Liver (tissue), 9 donors: ENCODE results near the gene NKX1-1. TPM values are rescaled to one million over a fixed set of nuclear protein-coding genes. Genes with fewer than 3 reads are reported as not detected.

ENCODE experiments used
- DNase-seq: peaks from one replicate; pipeline ENCODE4 v3.0.0-alpha.2; 2017; ENCODE audit warnings: low spot score
- H3K27ac ChIP-seq, 2 donors: one replicate each; pipeline ENCODE4 v1.7.0; 2013; ENCODE audit warnings: inconsistent platforms in 2 of 2, low read length in 2 of 2, control low read depth in 1 of 2, low read depth in 1 of 2, mild to moderate bottlenecking in 1 of 2
- H3K27me3 ChIP-seq, 4 donors: one replicate each; pipeline versions ENCODE4 v1.6.1 to v1.7.0; 2013; ENCODE audit warnings: low read length in 3 of 4, inconsistent platforms in 1 of 4, mild to moderate bottlenecking in 1 of 4, moderate library complexity in 1 of 4; ENCODE audit not compliant: control insufficient read depth in 4 of 4, insufficient read depth in 4 of 4
- H3K36me3 ChIP-seq, 4 donors: one replicate each; pipeline versions ENCODE4 v1.6.1 to v1.7.0; 2013; ENCODE audit warnings: low read length in 3 of 4, mild to moderate bottlenecking in 3 of 4, low read depth in 1 of 4, moderate library complexity in 1 of 4; ENCODE audit not compliant: control insufficient read depth in 4 of 4, insufficient read depth in 3 of 4
- H3K4me1 ChIP-seq, 4 donors: one replicate each; pipeline versions ENCODE4 v1.6.1 to v1.7.0; 2013; ENCODE audit warnings: low read length in 3 of 4, mild to moderate bottlenecking in 3 of 4, moderate library complexity in 1 of 4; ENCODE audit not compliant: control insufficient read depth in 4 of 4, insufficient read depth in 4 of 4
- H3K4me3 ChIP-seq, 3 donors: one replicate each; pipeline versions ENCODE4 v1.6.1 to v1.7.0; 2013; ENCODE audit warnings: low read length in 3 of 3, control low read depth in 1 of 3, low read depth in 1 of 3, mild to moderate bottlenecking in 1 of 3
- H3K9ac ChIP-seq, 2 donors: one replicate each; pipeline ENCODE4 v1.7.0; 2013; ENCODE audit warnings: low read length in 2 of 2, mild to moderate bottlenecking in 2 of 2, moderate library complexity in 2 of 2, control low read depth in 1 of 2, low read depth in 1 of 2
- H3K9me3 ChIP-seq, 4 donors: one replicate each; pipeline versions ENCODE4 v1.6.1 to v1.7.0; 2013; ENCODE audit warnings: low read length in 3 of 4; ENCODE audit not compliant: control insufficient read depth in 4 of 4
- ATF3 ChIP-seq: IDR thresholded peaks from 2 replicates; pipeline ENCODE4 v1.6.1; 2016; ENCODE audit warnings: antibody characterized with exemption
- CTCF ChIP-seq: fragments of 150-350 bp; IDR thresholded peaks from 2 replicates; pipeline ENCODE4 v1.5.1; 2017; ENCODE audit warnings: improper control_type of control experiment, low read depth, low read length; ENCODE audit not compliant: missing input control
- EGR1 ChIP-seq, 2 donors: IDR thresholded peaks; 2 replicates each; pipeline ENCODE4 v1.6.1; 2016 to 2018; ENCODE audit warnings: antibody characterized with exemption in 2 of 2, low read depth in 2 of 2
- FOXA1 ChIP-seq: IDR thresholded peaks from 2 replicates; pipeline ENCODE4 v1.6.1; 2016; ENCODE audit warnings: antibody characterized with exemption
- FOXA2 ChIP-seq: IDR thresholded peaks from 2 replicates; pipeline ENCODE4 v1.6.1; 2016; ENCODE audit warnings: antibody characterized with exemption
- GABPA ChIP-seq, 2 donors: IDR thresholded peaks in 1 of 2; conservative IDR thresholded peaks in 1 of 2; 2 replicates each; pipeline ENCODE4 v1.6.1; 2016; ENCODE audit warnings: antibody characterized with exemption in 2 of 2, mild to moderate bottlenecking in 1 of 2, moderate library complexity in 1 of 2
- HNF4A ChIP-seq, 2 donors: conservative IDR thresholded peaks; 2 replicates each; pipeline ENCODE4 v1.6.1; 2016; ENCODE audit warnings: antibody characterized with exemption in 2 of 2, mild to moderate bottlenecking in 2 of 2
- HNF4G ChIP-seq: IDR thresholded peaks from 2 replicates; pipeline ENCODE4 v1.6.1; 2016; ENCODE audit warnings: antibody characterized with exemption
- JUND ChIP-seq, 2 donors: IDR thresholded peaks; 2 replicates each; pipeline ENCODE4 v1.6.1; 2016; ENCODE audit warnings: antibody characterized with exemption in 2 of 2
- MAX ChIP-seq: IDR thresholded peaks from 2 replicates; pipeline ENCODE4 v1.6.1; 2016; ENCODE audit warnings: antibody characterized with exemption
- NR2F2 ChIP-seq: IDR thresholded peaks from 2 replicates; pipeline ENCODE4 v1.6.1; 2016; ENCODE audit warnings: antibody characterized with exemption
- RAD21 ChIP-seq, 2 donors: IDR thresholded peaks; 2 replicates each; pipeline ENCODE4 v1.6.1; 2016; ENCODE audit warnings: antibody characterized with exemption in 2 of 2, mild to moderate bottlenecking in 2 of 2
- RXRA ChIP-seq, 2 donors: IDR thresholded peaks; 2 replicates each; pipeline ENCODE4 v1.6.1; 2017 to 2018; ENCODE audit warnings: antibody characterized with exemption in 2 of 2, mild to moderate bottlenecking in 1 of 2
- SP1 ChIP-seq: IDR thresholded peaks from 2 replicates; pipeline ENCODE4 v1.6.1; 2018; ENCODE audit warnings: antibody characterized with exemption, mild to moderate bottlenecking
- TAF1 ChIP-seq: conservative IDR thresholded peaks from 2 replicates; pipeline ENCODE4 v1.6.1; 2016; ENCODE audit warnings: antibody characterized with exemption, mild to moderate bottlenecking
- YY1 ChIP-seq: IDR thresholded peaks from 2 replicates; pipeline ENCODE4 v1.6.1; 2016; ENCODE audit warnings: antibody characterized with exemption, mild to moderate bottlenecking
- WGBS: extraction: QIAGEN DNeasy Blood & Tissue Kit; methylation state at CpG from one replicate; pipeline ENCODE4 v1.1.7; 2013; 5-methylcytosine and 5-hydroxymethylcytosine counted together
- polyA plus RNA-seq, 2 donors: library from polyadenylated mRNA; stranded (reverse) in 1 of 2; unstranded in 1 of 2; fragments of 200-250 nt in 1 of 2; fragments of >200 nt in 1 of 2; fragmentation: Nextera tagmentation in 1 of 2; extraction: Ambion mirVana in 1 of 2; gene quantifications; one replicate each; pipeline versions ENCODE4 v1.2.1 to v1.2.3, GENCODE V29; 2013 to 2015
- total RNA-seq, 2 donors: library from RNA; depleted of rRNA; stranded (reverse); fragments of >200 nt; gene quantifications; one replicate each; pipeline ENCODE4 v1.2.3, GENCODE V29; 2014
- TF ChIP-seq, protein P1 (sequence below): IDR thresholded peaks from 2 replicates; pipeline ENCODE4 v1.6.1; 2016; ENCODE audit warnings: antibody characterized with exemption
- TF ChIP-seq, protein P2 (sequence below): IDR thresholded peaks from 2 replicates; pipeline ENCODE4 v1.6.1; 2016; ENCODE audit warnings: antibody characterized with exemption, mild to moderate bottlenecking
- donor health status: healthy.
- donor health status: healthy.
- donor health status: healthy.
- donor health status: healthy.
- donor health status: healthy.

NKX1-1 gene
- total and polyA plus RNA-seq, 4 donors = not detected

DNA sequence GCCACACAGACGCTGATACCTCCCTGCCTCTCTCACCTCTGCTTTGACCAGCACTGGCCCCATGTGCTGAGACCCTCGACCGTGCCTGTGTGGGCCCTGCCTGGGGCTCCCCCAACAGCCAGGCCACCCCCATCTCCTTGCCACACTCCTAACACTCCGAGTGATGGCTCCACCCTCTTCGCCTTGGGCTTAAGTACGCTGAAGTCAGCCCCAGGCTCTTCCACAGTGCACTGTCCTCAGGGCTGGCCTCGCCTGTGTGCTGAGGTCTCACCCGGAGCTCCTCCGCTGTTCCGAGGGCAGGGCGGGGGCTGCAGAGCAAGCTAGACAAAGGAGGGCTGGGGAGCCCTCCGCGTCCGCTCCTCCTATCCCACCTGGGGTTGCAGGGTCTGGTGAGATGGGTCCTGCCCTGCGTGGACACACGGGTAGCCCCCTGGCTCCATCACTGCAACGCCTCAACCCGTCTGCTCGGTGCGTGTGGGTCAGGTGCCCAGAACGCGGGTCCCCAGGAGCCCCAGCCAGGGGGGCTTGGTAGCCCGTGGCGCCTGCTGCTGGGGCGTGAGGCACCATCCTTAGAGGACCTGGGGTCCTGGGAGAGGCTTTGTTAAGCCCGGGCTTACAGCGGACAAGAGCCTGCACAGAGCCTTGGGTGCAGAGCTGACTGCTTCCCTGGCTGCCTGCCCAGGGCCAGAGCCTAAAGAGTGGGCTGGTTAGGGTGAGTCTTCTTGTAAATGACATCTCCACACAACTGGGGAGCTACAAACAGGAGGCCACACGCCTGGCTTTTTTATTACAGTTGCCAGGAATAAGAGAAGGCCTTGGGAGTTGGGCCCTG lies 42.6 kb upstream of the NKX1-1 start:
- no peak for TF ChIP-seq YY1
- TF ChIP-seq, protein P1, sequence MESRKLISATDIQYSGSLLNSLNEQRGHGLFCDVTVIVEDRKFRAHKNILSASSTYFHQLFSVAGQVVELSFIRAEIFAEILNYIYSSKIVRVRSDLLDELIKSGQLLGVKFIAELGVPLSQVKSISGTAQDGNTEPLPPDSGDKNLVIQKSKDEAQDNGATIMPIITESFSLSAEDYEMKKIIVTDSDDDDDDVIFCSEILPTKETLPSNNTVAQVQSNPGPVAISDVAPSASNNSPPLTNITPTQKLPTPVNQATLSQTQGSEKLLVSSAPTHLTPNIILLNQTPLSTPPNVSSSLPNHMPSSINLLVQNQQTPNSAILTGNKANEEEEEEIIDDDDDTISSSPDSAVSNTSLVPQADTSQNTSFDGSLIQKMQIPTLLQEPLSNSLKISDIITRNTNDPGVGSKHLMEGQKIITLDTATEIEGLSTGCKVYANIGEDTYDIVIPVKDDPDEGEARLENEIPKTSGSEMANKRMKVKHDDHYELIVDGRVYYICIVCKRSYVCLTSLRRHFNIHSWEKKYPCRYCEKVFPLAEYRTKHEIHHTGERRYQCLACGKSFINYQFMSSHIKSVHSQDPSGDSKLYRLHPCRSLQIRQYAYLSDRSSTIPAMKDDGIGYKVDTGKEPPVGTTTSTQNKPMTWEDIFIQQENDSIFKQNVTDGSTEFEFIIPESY = no peak
- TF ChIP-seq FOXA1 = no peak
- TF ChIP-seq SP1 = no peak
- no peak for TF ChIP-seq HNF4G
- TF ChIP-seq TAF1 = no peak
- TF ChIP-seq RAD21 (IDR thresholded peaks at IDR 0.05) = no peak
- TF ChIP-seq EGR1 (IDR thresholded peaks at IDR 0.05; ENCODE audit: low read depth in 2 of 2) = no peak
- TF ChIP-seq HNF4A (conservative IDR thresholded peaks at IDR 0.05) = no peak
- no peak for TF ChIP-seq FOXA2
- TF ChIP-seq GABPA (IDR thresholded peaks at IDR 0.05 in 1 of 2, conservative IDR thresholded peaks at IDR 0.05 in 1 of 2) = no peak
- TF ChIP-seq CTCF = no peak
- no peak for TF ChIP-seq NR2F2
- TF ChIP-seq, protein P2, sequence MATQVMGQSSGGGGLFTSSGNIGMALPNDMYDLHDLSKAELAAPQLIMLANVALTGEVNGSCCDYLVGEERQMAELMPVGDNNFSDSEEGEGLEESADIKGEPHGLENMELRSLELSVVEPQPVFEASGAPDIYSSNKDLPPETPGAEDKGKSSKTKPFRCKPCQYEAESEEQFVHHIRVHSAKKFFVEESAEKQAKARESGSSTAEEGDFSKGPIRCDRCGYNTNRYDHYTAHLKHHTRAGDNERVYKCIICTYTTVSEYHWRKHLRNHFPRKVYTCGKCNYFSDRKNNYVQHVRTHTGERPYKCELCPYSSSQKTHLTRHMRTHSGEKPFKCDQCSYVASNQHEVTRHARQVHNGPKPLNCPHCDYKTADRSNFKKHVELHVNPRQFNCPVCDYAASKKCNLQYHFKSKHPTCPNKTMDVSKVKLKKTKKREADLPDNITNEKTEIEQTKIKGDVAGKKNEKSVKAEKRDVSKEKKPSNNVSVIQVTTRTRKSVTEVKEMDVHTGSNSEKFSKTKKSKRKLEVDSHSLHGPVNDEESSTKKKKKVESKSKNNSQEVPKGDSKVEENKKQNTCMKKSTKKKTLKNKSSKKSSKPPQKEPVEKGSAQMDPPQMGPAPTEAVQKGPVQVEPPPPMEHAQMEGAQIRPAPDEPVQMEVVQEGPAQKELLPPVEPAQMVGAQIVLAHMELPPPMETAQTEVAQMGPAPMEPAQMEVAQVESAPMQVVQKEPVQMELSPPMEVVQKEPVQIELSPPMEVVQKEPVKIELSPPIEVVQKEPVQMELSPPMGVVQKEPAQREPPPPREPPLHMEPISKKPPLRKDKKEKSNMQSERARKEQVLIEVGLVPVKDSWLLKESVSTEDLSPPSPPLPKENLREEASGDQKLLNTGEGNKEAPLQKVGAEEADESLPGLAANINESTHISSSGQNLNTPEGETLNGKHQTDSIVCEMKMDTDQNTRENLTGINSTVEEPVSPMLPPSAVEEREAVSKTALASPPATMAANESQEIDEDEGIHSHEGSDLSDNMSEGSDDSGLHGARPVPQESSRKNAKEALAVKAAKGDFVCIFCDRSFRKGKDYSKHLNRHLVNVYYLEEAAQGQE = no peak
- no peak for TF ChIP-seq MAX
- no peak for TF ChIP-seq RXRA (IDR thresholded peaks at IDR 0.05)
- no peak for TF ChIP-seq JUND (IDR thresholded peaks at IDR 0.05)
- TF ChIP-seq ATF3 = no peak
- Histone ChIP-seq H3K4me3 (no peak overlapping the region), H3K27me3 (no peaks in the 10 kb centered on the region), H3K9me3 (no peaks in the 10 kb centered on the region), H3K9ac (no peak overlapping the region), H3K4me1 (no peaks in the 10 kb centered on the region), H3K36me3 (no peaks in the 10 kb centered on the region), H3K27ac (no peak overlapping the region)
- 75% methylated on average over 28 of the region's 28 CpGs for WGBS
- no peak for DNase-seq
